HK-2 (cell line): Measurements from ENCODE around the gene SMIM29.
"Not testable (repeated sequence)": the region's sequence is repeated elsewhere in the genome, so short reads cannot be mapped to it uniquely, and the experiment has no call there.

Experiments used
- DNase-seq: peaks from one replicate; pipeline ENCODE4 v3.0.0-alpha.2; 2018; ENCODE audit not compliant: unreplicated experiment

SMIM29 gene

GRCh38 chr6:34267746-34268145 lies 18.9 kb upstream of the SMIM29 start:
- no peak for DNase-seq

GRCh38 chr6:34263484-34263883 lies 14.7 kb upstream of the SMIM29 start:
- DNase-seq: not testable (repeated sequence)

- no peak for DNase-seq
These were observed 11.9 kb upstream of the SMIM29 start for GRCh38 chr6:34260576-34261267.

GRCh38 chr6:34259529-34260069 lies 10.8 kb upstream of the SMIM29 start:
- DNase-seq: no peak

- DNase-seq: not testable (repeated sequence)
These were observed 3.6 kb upstream of the SMIM29 start for GRCh38 chr6:34252395-34252794.

GRCh38 chr6:34249469-34250261 lies 859 bp upstream of the SMIM29 start:
- no peak for DNase-seq

GRCh38 chr6:34248198-34248726 lies 544 bp downstream of the SMIM29 start:
- no peak for DNase-seq

- no peak for DNase-seq
These were observed 1.2 kb downstream of the SMIM29 start for GRCh38 chr6:34247481-34248197.

GRCh38 chr6:34246563-34247391 lies 2.0 kb downstream of the SMIM29 start:
- no peak for DNase-seq

- DNase-seq: no peak
These were observed 2.6 kb downstream of the SMIM29 start for GRCh38 chr6:34246249-34246562.

GRCh38 chr6:34245761-34246140 lies 3.1 kb downstream of the SMIM29 start:
- not testable (repeated sequence) for DNase-seq

- not testable (repeated sequence) for DNase-seq
These were observed 3.6 kb downstream of the SMIM29 start for GRCh38 chr6:34245032-34245760.

GRCh38 chr6:34243901-34244884 lies 4.6 kb downstream of the SMIM29 start:
- peak; percentile 90 for DNase-seq

GRCh38 chr6:34243131-34243771 lies 5.6 kb downstream of the SMIM29 start:
- DNase-seq: no peak

- no peak for DNase-seq
These were observed 6.3 kb downstream of the SMIM29 start for GRCh38 chr6:34242252-34243130.

GRCh38 chr6:34241351-34242215 lies 7.2 kb downstream of the SMIM29 start:
- no peak for DNase-seq
